22Rv1 (cell line): ENCODE data around the gene ZNF625.

ENCODE experiments used
- H3K27ac ChIP-seq: fragments of 450-650 bp; 2 replicates; pipeline ENCODE4 v1.5.1; 2017
- CTCF ChIP-seq: fragments of 450-650 bp; IDR thresholded peaks from 2 replicates; pipeline ENCODE4 v1.5.1; 2017; ENCODE audit warnings: mild to moderate bottlenecking
- ZFX ChIP-seq: fragments of 450-650 bp; IDR thresholded peaks from 2 replicates; pipeline ENCODE4 v1.6.1; 2017; ENCODE audit warnings: antibody characterized with exemption, borderline replicate concordance

ZNF625 gene

GRCh38 chr19:12156223-12157058 is at the start of gene ZNF625:
TSS of gene ZNF625 (minus strand) at chr19:12156734. CDS start at chr19:12156558, 176 bp downstream.
- H3K27ac ChIP-seq = peak within 1 kb of the TSS; percentile 60
- no peak for TF ChIP-seq ZFX

- TF ChIP-seq CTCF = no peak
- no peak for TF ChIP-seq ZFX
- no peak overlapping the region for H3K27ac ChIP-seq
Observed at GRCh38 chr19:12205296-12205695, 48.8 kb upstream of the ZNF625 start.

- H3K27ac ChIP-seq = no peak overlapping the region
- TF ChIP-seq ZFX (no peak), CTCF (peak; percentile 18; the same call in 1 of the 2 replicates)
Observed at GRCh38 chr19:12202250-12202649, 45.7 kb upstream of the ZNF625 start.

GRCh38 chr19:12199757-12200419 is 43.4 kb upstream of the ZNF625 start:
- no peak overlapping the region for H3K27ac ChIP-seq
- no peak for TF ChIP-seq CTCF

- H3K27ac ChIP-seq = no peak overlapping the region
- TF ChIP-seq CTCF (no peak), ZFX (no peak)
Observed at GRCh38 chr19:12198136-12198535, 41.6 kb upstream of the ZNF625 start.

- no peak overlapping the region for H3K27ac ChIP-seq
- TF ChIP-seq ZFX (no peak), CTCF (no peak)
Observed at GRCh38 chr19:12194827-12195731, 38.5 kb upstream of the ZNF625 start.

GRCh38 chr19:12187625-12188024 is 31.1 kb upstream of the ZNF625 start:
- H3K27ac ChIP-seq = no peak overlapping the region
- TF ChIP-seq ZFX (no peak), CTCF (no peak)
